Breast epithelium (tissue), 3 donors: Measurements from ENCODE around the gene U2AF2.

ENCODE experiments used
- CTCF ChIP-seq, 3 donors: fragments of 450-650 bp; IDR thresholded peaks; one replicate each; pipeline ENCODE4 v1.5.1; 2016 to 2017; ENCODE audit warnings: antibody characterized with exemption in 3 of 3, mild to moderate bottlenecking in 3 of 3, moderate library complexity in 3 of 3
- POLR2A ChIP-seq: fragments of 450-650 bp; IDR thresholded peaks from one replicate; pipeline ENCODE4 v1.6.1; 2016; ENCODE audit warnings: antibody characterized with exemption, mild to moderate bottlenecking, moderate library complexity

- no peak for TF ChIP-seq CTCF (IDR thresholded peaks at IDR 0.05)
- no peak for TF ChIP-seq POLR2A
Measured at GRCh38 chr19:55669418-55670279, 14.8 kb downstream of the U2AF2 start.
